NCI-H748 (cell line): ENCODE measurements around the gene WASF3.

Experiments used
- DNase-seq: peaks from one replicate; lab custom pipeline; 2025; ENCODE audit not compliant: unreplicated experiment; lab: John Stamatoyannopoulos, UW

Gene WASF3

GRCh38 chr13:26544707-26545106, 12.8 kb upstream of the WASF3 start:
- no peak for DNase-seq

- no peak for DNase-seq
Measured at GRCh38 chr13:26548205-26548765, 9.2 kb upstream of the WASF3 start.

- no peak for DNase-seq
Measured at GRCh38 chr13:26549713-26550112, 7.8 kb upstream of the WASF3 start.

- no peak for DNase-seq
Measured at GRCh38 chr13:26551255-26551860, 6.1 kb upstream of the WASF3 start.

- DNase-seq, result no peak
Measured at GRCh38 chr13:26555413-26555812, 2.1 kb upstream of the WASF3 start.

- no peak for DNase-seq
Measured at GRCh38 chr13:26557051-26557392, 461 bp upstream of the WASF3 start.

GRCh38 chr13:26558074-26558805, 757 bp downstream of the WASF3 start:
- peak; percentile 68 for DNase-seq

- peak; percentile 72 for DNase-seq
Measured at GRCh38 chr13:26558987-26559386, 1.5 kb downstream of the WASF3 start.

GRCh38 chr13:26560456-26560855, 3.0 kb downstream of the WASF3 start:
- no peak for DNase-seq

- DNase-seq, result no peak
Measured at GRCh38 chr13:26561067-26561466, 3.6 kb downstream of the WASF3 start.

- DNase-seq, result no peak
Measured at GRCh38 chr13:26561651-26562511, 4.4 kb downstream of the WASF3 start.

- DNase-seq, result no peak
Measured at GRCh38 chr13:26562512-26562890, 5.0 kb downstream of the WASF3 start.

- DNase-seq, result no peak
Measured at GRCh38 chr13:26563713-26564112, 6.2 kb downstream of the WASF3 start.

- DNase-seq, result no peak
Measured at GRCh38 chr13:26568132-26568815, 10.8 kb downstream of the WASF3 start.

- DNase-seq, result no peak
Measured at GRCh38 chr13:26571518-26571917, 14.0 kb downstream of the WASF3 start.

GRCh38 chr13:26575244-26575643, 17.8 kb downstream of the WASF3 start:
- DNase-seq, result no peak

GRCh38 chr13:26579580-26579979, 22.1 kb downstream of the WASF3 start:
- DNase-seq, result no peak

- no peak for DNase-seq
Measured at GRCh38 chr13:26583662-26584061, 26.2 kb downstream of the WASF3 start.

- no peak for DNase-seq
Measured at GRCh38 chr13:26584713-26585112, 27.2 kb downstream of the WASF3 start.

- peak; percentile 63 for DNase-seq
Measured at GRCh38 chr13:26585136-26585535, 27.7 kb downstream of the WASF3 start.

- DNase-seq, result no peak
Measured at GRCh38 chr13:26587251-26587650, 29.8 kb downstream of the WASF3 start.
